Measurements from ENCODE around the gene SIRPB1.
"Not testable (repeated sequence)": the region's sequence is repeated elsewhere in the genome, so short reads cannot be mapped to it uniquely, and the experiment has no call there.

Gene SIRPB1

DNA sequence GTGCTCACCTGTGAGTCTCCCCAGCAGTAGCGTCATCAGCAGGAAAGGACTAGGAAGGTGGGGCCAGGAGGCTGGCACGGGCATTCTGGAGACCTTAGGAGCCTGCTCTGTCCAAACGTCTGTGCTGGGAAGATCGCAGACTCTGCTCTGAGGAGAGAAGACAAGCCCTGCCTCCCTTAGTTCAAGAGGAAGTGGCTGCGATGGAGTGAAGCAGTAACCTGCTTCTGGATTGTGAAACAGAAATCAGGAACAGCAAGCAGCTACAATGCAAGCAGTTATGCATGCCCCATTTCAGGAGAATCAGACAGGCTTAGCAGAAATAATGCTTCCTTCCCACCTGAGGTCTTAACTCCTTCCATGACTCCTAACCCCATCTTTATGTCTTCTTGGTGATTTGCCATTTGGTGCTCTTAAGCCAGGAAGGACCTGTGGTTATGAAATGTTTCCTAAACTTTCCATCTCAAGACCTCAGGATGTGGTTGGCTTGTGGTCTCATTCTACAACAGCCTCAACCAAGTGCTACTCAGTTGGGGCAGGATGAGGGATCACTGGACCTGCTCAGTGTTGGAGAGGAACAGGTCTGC, at the start of gene SIRPB1:
Gene SIRPB1, minus strand, starts transcription at position 149 of the 584 bp plus-strand sequence. Its CDS starts 65 bp downstream, at position 84.
- peak; percentile 42 for DNase-seq

DNA sequence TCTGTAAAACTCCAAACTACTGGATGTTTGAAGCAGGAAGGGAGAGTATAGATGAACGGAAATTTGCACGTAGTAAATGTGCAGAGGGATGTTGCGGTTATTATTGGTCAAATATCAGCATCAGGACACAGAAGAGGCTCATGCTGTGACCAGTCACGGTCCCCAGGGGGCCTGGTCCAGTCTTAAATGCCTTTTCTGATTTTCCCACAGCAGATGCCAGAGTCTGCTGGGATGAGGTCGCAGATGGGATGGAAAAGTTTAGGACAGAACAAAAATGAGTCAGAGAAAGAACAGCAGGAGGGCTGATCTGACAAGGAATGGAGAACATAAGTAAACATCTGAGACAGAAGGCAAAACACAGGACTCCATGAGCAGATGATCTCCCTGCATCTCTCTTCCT, 49.5 kb upstream of the SIRPB1 start:
- no peak for DNase-seq

DNA sequence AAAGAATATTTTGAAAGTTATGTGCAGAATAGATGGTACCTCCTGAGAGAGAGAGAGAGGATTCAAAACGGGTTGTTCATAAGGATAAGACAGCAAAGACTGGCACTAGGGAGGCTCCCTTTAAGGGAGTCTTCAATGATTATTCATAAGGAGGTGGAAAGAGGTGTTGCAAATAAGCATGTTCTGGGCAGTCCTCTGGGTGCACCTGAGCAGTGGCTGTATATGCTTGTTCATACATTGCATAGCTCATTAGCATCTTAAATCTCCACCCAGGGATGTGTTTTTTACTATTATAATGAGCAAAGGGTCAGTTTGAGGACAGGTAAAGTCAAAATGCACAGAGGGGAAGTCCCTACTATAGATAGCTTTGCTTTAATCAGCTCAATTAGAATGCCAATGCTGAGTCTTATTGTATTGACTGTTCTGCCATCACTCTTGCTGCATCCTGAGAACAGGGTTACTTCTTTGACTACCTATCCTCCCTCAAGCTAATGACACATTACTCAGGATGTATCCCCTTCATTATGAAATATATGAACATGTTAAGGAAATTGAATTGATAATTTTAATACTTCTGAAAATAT, 47.8 kb upstream of the SIRPB1 start:
- DNase-seq: no peak

DNA sequence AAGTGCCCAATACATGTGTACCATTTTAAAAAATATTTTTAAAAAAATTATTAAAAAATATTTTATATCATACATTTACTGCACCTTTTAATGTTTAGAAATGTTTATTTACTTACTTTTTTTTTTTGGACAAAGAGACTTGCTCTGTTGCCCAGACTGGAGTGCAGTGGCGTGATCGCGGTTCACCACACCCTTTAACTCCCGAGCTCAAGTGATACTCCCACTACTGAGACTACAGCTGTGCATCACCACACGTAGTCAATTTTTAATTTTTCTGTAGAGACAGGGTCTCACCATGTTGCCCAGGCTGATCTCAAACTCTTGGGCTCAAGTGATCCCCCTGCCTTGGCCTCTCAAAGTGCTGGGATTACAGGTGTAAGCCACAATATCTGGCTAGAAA, 47.0 kb upstream of the SIRPB1 start:
- no peak for DNase-seq

DNA sequence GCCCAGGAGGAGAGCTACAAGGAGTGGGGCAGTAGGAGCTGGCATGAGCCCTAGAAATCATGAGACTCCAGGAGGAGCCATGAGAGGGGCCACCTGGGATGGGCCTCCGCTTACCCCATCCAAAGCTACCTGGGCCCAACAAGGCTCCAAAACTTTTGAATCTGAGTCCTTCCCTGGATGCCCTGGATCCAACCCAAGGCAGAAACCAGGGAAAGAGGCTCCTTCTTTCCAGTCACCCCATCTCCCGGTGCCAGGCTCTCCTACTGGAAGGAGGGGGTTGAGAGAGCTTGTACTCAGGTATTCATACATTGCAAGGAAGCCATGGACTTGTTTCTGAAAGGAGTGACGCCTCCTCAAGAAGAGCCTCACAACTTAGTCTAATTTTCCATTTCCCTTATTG, 45.5 kb upstream of the SIRPB1 start:
- no peak for DNase-seq

DNA sequence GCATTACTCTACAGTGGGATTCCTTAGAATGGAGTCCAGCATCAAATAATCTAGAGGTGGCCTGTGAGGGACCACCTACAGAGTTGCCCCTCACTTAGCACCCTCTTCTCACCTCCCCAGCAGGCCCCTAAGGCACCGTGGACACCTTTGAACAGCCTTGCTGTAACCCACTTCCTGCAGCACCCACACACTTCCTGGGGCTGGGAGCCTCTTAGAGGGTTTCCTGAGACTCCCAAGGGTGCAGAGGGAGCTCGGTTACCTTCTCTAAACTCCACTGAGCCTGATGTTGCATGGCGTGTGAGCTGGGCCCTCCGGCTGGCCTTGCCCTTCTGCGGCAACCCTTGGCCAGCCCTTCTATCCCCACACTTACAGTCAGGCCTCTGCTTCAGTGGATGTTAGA, 45.1 kb upstream of the SIRPB1 start:
- peak; percentile 45 for DNase-seq

DNA sequence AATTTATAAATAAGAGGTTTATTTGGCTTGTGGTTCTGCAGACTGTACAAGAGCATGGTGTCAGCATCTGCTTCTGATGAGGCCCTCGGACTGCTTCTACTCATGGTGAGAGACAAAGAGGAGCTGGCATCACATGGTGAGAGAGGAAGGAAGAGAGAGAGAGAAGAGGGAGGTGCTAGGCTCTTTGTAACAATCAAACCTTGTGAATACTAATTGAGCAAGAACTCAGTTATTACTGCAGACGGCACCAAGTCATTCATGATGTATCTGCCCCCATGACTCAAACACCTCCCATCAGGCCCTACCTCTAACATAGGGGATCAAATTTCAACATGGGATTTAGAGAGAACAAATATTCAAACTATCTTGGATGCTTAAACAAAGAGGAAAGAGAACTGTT, 44.1 kb upstream of the SIRPB1 start:
- DNase-seq: no peak

DNA sequence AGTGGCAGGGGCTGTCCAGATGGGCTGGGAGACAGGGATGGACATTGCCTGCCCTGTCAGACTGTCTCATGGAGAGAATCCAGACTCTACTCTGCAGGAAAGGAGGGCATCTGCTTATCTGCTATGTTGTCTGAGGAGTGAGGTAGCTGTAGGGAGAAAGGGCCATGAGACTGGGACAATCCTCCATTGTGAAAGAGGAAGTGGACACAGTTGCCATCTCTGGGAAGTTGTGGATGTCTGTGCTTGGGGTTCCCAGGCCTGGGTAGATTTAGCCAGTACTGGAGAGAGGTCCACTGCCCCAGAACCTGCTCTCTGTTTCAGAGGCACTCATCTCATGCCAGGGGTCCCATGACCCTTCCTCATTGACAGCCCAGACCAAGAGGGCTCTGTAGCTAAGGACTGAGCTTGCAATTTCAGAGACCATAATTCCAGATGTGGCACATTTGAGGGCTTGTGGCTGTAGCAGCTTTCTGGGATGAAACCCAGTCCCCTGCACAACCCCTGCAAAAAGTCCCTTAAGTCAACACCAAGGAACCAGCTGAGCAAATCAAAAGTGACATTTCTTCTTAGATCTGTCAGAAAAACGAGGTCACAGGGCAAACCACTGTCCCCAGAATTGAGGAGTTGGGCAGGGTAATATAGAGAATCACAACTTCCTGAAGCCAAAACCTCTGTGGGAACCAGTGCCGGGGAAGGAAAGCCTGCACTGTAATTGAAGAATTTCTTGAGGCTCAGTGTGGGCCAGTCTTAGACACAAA, 41.9 kb upstream of the SIRPB1 start:
- no peak for DNase-seq

DNA sequence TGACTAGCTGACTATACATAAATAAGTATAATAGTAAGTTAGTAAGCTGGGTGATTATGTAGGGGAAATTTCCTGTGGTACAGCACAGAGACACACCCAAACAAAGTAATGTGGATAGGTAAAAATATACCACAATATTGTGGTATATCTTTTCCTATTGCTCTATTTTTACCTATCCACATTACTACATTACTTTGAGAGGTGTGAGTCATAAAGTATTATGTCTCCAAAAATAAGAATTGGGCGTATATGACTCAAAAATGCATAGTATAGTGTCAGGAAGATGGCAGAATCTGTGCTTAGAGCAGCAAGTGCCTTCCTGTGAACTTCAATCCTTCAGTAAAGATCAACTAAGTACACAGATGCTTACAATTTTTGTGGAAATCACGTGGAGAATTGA, 40.4 kb upstream of the SIRPB1 start:
- no peak for DNase-seq

DNA sequence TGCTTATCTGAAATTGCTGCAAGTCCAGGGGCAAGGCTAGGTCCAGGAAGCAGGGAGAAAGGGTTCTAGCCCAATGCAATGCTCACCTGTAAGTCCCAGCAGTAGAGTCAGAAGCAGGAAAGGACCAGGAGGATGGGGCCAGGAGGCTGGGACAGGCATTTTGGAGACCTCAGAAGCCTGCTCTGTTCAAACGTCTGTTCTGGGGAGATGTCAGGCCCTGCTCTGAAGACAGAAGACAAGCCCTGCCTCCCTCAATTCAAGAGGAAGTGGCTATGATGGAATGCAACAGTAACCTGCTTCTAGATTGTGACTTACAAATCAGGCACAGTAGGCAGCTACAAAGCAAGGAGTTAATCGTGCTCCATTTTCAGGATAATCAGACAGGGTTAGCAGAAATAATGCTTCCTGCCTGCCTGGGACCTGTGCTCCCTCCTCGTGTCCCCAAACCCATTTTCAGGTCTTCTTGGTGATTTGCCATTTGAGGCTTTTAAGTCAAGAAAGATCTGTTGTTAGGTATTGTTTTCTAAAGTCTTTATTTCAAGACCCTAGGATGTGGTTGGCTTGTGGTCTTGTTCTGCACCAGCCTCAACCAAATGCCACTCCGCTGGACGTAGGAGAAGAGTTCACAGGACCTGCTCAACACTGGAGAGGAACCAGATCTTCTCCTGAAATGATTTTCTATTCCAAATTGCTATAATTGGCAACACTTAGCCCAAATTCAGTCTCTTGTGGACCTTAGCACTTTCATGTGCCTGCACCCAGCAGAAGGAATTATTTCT, 37.9 kb upstream of the SIRPB1 start, which contains the start of gene SIRPG:
Gene SIRPG, minus strand, starts transcription at position 224 of the 779 bp plus-strand sequence. Its CDS starts 65 bp downstream, at position 159.
- no peak for DNase-seq

DNA sequence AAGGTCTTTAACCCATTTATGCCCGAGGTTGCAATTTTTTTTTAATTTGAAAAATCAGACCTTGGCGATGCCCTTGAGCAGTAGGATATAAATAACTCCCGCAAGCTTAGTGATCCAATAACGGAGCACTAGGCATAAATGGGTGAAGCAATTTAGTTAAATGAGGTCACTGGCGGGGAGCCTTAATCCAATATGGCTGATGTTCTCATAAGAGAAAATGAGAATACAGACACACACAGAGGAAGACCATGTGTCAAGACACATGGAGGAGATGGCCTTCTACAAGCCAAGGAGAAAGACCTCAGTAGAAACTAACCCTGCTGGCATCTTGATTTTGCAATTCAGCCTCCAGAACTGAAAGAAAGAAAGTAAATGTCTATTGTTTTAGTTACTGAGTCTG, 37.0 kb upstream of the SIRPB1 start:
- DNase-seq: no peak

DNA sequence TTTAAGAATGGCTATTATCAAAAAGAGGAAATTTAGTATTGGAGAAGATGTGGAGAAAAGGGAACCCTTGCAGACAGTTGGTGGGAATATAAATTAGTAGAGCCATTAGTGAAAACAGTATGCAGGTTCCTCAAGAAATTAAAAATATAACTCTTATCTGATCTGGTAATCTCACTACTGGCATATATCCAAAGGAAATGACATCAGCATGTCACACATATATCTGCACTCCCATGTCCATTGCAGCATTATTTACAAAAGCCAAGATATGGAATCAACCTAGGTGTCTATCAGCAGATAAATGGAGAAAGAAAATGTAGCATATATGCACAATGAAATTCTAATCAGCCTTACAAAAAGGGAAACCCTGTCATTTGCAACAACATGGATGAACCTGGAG, 35.2 kb upstream of the SIRPB1 start:
- DNase-seq: no peak

DNA sequence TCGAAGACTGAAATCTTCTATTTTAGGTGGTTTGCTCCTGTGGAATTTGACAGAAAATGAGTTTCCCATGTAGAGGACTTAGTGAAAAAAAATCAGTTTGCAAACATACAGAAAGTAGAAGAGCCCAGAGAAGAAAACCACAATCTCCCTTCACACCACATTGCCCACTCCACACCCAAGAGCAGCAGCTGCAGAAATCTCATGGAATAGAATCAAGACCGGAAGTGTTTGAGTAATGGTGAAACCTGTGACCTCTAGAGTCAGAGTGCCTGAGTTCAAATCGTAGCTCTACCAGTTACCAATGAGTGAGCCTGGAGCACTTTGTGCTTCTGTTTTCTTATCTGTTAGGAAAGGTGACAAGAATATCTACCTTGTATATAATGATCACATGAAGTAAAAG, 33.2 kb upstream of the SIRPB1 start:
- DNase-seq: no peak

DNA sequence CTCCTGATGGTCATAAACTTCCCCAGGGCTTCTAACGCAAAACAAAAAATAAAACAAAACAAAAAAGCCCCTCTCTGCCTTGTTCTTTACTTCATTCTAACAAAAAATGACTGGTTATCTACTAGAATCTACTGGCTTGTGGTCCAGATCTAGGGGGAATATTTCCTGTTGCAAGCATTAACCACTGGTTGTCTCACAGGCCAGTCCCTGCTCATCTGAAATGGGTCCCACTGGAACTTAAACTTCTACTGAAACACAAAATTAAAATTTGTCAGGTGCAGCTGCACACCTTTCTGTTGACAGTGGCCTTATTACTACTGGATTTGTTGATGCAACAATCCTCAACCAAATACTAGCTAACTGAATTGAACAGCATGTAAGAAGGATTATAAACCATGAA, 32.3 kb upstream of the SIRPB1 start:
- DNase-seq: no peak

DNA sequence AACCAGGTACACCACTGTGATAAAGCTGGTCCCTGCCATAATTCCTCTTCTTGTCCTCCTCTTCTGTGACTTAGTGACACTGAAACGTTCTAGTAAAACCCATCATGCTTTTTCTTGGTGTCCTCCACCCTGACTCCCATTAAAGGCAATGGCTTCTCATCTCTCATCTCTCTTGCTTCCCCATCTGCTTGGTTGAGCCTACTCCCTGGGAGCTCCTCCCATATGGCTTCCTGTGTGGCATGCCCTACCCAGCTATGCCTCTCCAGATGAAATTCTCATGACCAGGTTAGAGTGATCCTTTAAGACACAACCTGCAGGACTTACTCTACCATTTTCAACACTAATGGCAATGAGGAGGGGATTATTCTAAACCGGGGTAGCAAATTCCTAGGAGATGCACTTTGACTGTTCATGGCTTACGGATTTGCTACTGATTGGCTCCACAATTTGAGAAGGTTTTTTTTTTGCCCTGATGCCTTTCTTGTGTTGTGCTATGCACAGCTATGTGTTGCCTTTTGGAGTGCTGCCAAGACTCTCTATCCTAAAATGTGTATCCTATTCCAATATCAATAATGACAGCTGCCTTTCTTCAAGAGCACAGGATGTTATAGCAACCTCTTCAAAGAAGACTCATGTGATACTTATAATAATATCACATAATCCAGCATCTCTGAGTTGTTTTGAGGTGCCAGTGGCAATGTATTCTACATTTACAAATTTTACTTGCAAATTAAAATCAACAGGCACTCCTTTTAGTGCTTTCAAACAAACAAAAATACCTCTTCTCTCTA, 31.7 kb upstream of the SIRPB1 start:
- no peak for DNase-seq

DNA sequence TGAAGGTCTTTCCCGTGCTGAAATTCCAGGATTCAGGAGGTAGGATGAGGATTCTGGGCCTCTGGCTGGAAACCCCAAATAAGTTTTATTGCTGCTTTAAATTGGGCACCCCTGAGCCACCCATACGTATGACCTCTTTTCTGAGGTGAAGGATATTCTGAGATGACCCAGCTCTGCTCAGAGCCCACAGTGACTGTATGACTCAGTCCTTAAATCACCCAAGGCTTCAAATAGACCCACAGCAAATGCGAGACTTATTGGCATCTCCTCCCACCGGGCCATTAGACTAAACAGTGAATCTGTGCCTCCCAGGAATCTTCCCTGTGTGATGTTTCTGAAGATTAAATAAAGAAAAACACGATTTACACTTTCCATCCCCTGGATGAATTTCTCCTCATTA, 28.3 kb upstream of the SIRPB1 start:
- DNase-seq: no peak

DNA sequence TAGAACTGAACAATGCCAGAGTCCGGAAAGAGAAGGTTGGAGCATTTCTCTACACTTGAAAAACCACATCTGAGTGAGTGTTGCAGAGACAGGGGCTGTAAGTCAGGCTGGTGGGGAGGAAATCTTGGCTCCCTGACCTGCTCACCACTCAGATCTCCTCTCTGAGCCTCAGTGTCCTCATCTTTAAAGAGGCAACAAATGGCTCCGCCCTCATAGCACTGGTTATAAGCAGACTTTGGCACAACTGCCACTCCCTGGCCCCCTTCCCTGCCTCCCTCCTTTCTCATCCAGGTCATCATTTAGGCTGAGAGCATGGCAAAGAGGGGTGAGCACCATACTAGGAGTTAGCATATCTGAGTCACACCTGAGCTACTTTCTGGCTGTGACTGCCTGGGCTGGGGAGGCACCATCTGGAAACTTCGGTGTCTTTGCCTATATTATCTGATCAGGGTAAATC, 27.2 kb upstream of the SIRPB1 start:
- no peak for DNase-seq

DNA sequence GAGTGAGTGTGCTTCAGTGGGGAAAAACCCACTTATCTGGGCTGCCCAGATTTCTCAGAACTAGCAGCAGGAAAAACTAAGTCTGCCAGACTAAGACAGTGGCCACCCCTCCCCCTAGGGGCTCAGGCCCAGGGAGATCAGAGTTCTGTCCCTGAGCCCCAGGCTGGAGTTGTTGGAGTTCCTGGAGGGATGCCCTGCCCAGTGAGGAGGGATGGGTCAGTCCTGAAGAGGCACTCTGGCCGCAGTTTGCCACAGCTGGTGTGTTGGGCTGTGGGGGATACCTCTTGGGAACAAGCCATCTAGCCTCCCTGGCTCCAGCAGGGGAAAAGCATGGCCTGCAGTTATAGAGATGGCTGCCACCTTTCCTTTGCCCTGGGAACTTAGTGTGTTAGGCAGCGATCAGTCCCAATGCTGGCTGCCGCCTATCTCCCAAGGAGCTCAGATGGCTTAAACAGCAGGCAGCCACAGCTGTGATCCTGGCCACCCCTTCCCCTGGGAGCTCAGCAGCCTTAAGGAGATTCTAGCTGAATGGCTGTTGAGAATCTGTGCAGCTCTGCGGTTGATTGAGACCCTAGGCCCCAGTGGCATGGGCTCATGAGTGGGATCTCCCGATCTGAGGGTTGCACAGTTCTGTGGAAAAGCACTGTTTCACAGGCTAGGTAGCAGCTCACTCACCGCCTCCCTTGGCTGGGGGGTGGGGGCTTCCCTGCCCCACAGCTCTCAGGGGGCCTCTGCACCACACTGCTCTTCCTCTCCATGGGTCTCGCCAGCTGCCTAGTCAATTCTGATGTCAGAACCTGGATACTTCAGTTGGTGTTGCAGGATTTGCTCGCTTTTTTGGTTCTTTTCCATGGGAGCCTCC, 24.5 kb upstream of the SIRPB1 start:
- no peak for DNase-seq

DNA sequence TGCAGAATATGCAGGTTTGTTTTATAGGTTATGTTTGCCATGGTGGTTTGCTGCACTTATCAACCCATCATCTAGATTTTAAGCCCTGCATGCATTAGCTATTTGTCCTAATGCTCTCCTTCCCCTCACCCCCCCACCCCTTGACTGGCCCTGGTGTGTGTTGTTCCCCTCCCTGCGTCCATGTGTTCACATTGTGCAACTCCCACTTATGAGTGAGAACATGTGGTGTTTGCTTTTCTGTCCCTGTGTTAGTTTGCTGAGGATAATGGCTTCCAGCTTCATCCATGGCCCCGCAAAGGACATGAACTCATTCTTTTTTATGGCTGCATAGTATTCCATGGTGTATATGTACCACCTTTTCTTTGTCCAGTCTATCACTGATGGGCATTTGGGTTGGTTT, 18.8 kb upstream of the SIRPB1 start:
- not testable (repeated sequence) for DNase-seq

DNA sequence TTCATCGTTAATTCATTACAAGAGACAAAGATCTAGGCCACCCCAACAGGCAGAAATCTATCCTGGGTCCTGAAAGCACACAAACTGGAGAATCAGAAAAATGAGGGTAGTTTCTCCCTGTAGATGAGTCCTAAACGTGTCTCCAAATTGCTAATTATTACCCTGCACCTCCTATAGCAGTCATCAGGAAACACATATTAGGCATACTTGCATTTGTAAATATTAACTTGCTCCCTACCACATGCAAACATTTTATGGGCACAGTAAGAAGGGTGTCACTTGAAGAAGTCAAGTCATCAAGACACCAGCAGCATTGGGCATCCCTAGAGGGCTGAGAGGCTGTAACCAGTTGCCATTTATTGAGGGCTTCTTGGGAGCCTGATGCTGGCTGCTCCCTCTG, 17.9 kb upstream of the SIRPB1 start:
- no peak for DNase-seq

DNA sequence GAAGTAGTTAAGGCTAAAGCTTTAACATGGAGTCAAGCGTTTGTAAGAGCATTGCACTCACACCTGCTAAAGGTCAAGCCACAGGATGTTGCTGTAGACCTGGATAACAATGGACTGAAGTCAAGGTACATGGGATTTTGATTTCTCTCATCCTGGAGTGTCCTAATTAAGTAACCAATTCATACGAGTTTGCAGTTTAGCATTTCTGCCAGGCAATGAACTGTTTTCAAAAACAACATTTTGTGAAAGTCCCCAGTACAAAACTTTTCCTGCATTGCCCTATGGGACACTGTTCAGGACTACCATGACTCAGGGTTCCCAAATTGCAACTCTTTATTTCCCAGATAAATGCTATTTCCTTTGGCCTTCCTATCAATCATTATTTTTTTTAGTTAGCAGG, 17.4 kb upstream of the SIRPB1 start:
- no peak for DNase-seq

DNA sequence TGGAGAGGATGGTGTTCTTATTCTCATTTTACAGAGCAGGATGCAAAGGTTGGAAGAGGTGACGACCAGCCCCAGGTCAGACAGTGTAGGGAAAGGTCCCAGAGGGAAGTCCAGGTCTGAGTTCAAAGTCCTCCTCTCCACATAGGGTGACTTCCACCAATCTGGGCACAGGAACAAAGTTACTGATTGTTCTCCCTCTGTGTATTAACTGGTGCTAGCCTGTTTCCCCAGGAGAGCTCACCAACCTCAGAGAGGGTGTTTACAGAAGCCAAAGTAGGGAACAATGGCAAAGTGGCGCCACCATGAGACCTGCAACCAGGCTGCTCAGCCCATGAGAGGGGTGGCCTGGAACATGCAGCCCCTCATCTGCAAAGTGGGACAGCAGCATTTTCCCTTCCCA, 16.8 kb upstream of the SIRPB1 start:
- DNase-seq: no peak
